Motor neuron (in vitro differentiated cells): ENCODE measurements around the gene TRMT44. TPM values are rescaled to one million over a fixed set of nuclear protein-coding genes. Genes with fewer than 3 reads are reported as not detected.
A peak's percentile ranks its signal among the peaks of the same experiment; 100 is the strongest.

Source experiments
- ATAC-seq, 8 experiments: fragments of 200-7000 bp; cut with Tn5 transposase; replicated peaks in 6 of 8; 2 replicates each; pipeline ENCODE4 v1.8.0; 2021; ENCODE audit warnings: mild to moderate bottlenecking in 8 of 8, moderate library complexity in 8 of 8
- H3K27ac ChIP-seq, 2 donors: fragments of 250-450 bp; sonication (Bioruptor Pico); 2 replicates each; pipeline ENCODE4 v1.9.0; 2021; ENCODE audit warnings: antibody characterized with exemption in 2 of 2, mild to moderate bottlenecking in 2 of 2, moderate library complexity in 1 of 2
- H3K4me1 ChIP-seq, 2 donors: fragments of 250-450 bp; sonication (Bioruptor Pico); replicated peaks in 1 of 2; 2 replicates each; pipeline ENCODE4 v1.6.1; 2021; ENCODE audit warnings: antibody characterized with exemption in 2 of 2, mild to moderate bottlenecking in 2 of 2, moderate library complexity in 1 of 2
- H3K4me3 ChIP-seq, 5 donors: fragments of 250-450 bp; sonication (Bioruptor Pico); 2 replicates each; pipeline ENCODE4 v1.9.0; 2021; ENCODE audit warnings: antibody characterized with exemption in 5 of 5, mild to moderate bottlenecking in 5 of 5, moderate library complexity in 4 of 5
- WGBS, 10 experiments: fragments of 450-650 bp; shearing (Covaris generic); methylation state at CpG; one replicate each; pipeline ENCODE4 v1.0.0; 2022; 5-methylcytosine and 5-hydroxymethylcytosine counted together
- in situ Hi-C, 9 experiments: fragments of 400-800 bp; cut with MboI; loops; one replicate each; pipeline ENCODE4 v1.15.0; 2021; ENCODE audit warnings: low sequenced_read_pairs in 9 of 9, low pct_unique_long_range_greater_than_20kb in 2 of 9; ENCODE audit not compliant: unreplicated experiment in 9 of 9
- total RNA-seq, 8 experiments: library from RNA; unstranded; fragments of 300-600 nt; gene quantifications; 2 replicates each; pipeline versions ENCODE4 v1.2.3 to v1.2.4, GENCODE V29; 2022

TRMT44 gene
- total RNA-seq: 10 to 100 TPM in 4 of 8 experiments, 1 to 10 TPM in 4; 7.9 to 18.4 (median 11.1) TPM

- in situ Hi-C loops: no loop called here
- Histone ChIP-seq H3K4me1 (peaks cover 23 to 34% of the 10 kb centered on the region in 2 donors), H3K27ac (peak within 1 kb of the TSS; percentile 81 to 90), H3K4me3 (peak within 1 kb of the TSS; percentile 84 to 96 (median 89))
- ATAC-seq: peak; percentile 88 to 96 (median 93)
- WGBS, 10 experiments: 0 to 6% (median 0%) methylated on average over 1 to 19 of the region's 60 CpGs; no CpG with 5 or more reads in 3 of the 10 experiments
Measured at GRCh38 chr4:8440492-8441311, at the start of gene TRMT44, which contains the start of gene ACOX3. TRMT44 (plus strand) TSS chr4:8440777; CDS start chr4:8440823, 46 bp downstream. ACOX3 (minus strand) TSS chr4:8440723; CDS start chr4:8416521, 24,202 bp downstream.

- peak overlapping the region in 1 of 2 donors; percentile 49 for H3K27ac ChIP-seq
- in situ Hi-C loops: loop anchor here in 1 of 9 experiments (10.0 kb wide), 1 partner anchor 116 kb away; no protein-coding TSS in a partner anchor
- WGBS, 10 experiments: 0 to 100% (median 43%) methylated on average over 1 to 7 of the region's 7 CpGs; no CpG with 5 or more reads in 1 of the 10 experiments
- H3K4me3 ChIP-seq: no peak overlapping the region
- peaks cover 30 to 42% of the 10 kb centered on the region in 2 donors for H3K4me1 ChIP-seq
- ATAC-seq: no peak
Measured at GRCh38 chr4:8391071-8391470, 49.5 kb upstream of the TRMT44 start.

GRCh38 chr4:8391972-8392371, 48.6 kb upstream of the TRMT44 start:
- in situ Hi-C loops: loop anchor here in 1 of 9 experiments (10.0 kb wide), 1 partner anchor 117 kb away; no protein-coding TSS in a partner anchor
- H3K4me3 ChIP-seq: no peak overlapping the region
- ATAC-seq: peak in 3 of 8 experiments; percentile 29 to 59 (median 45)
- H3K27ac ChIP-seq: peak overlapping the region in 1 of 2 donors; percentile 49
- peaks cover 30 to 42% of the 10 kb centered on the region in 2 donors for H3K4me1 ChIP-seq
- WGBS, 10 experiments: 0 to 100% (median 81%) methylated on average over 1 to 7 of the region's 9 CpGs; no CpG with 5 or more reads in 2 of the 10 experiments

GRCh38 chr4:8392591-8393190, 47.9 kb upstream of the TRMT44 start:
- no peak for ATAC-seq
- 55 to 98% (median 84%) methylated on average over 1 to 13 of the region's 15 CpGs for WGBS, 10 experiments
- Histone ChIP-seq H3K27ac (peak overlapping the region; percentile 30 to 78), H3K4me1 (peaks cover 30 to 42% of the 10 kb centered on the region in 2 donors), H3K4me3 (no peak overlapping the region)
- in situ Hi-C loops: loop anchor here in 1 of 9 experiments (10.0 kb wide), 1 partner anchor 118 kb away; no protein-coding TSS in a partner anchor

GRCh38 chr4:8393593-8394038, 47.0 kb upstream of the TRMT44 start:
- Histone ChIP-seq H3K4me1 (peaks cover 30 to 42% of the 10 kb centered on the region in 2 donors), H3K4me3 (peak overlapping the region in 1 of 5 donors; percentile 1), H3K27ac (peak overlapping the region; percentile 79 to 82)
- WGBS, 10 experiments: 0 to 62% (median 0%) methylated on average over 2 to 6 of the region's 8 CpGs; no CpG with 5 or more reads in 3 of the 10 experiments
- ATAC-seq: peak; percentile 6 to 96 (median 94)
- in situ Hi-C loops: loop anchor here in 1 of 9 experiments (10.0 kb wide), 1 partner anchor 119 kb away; no protein-coding TSS in a partner anchor

GRCh38 chr4:8394061-8394519, 46.5 kb upstream of the TRMT44 start:
- peak; percentile 7 to 58 (median 54) for ATAC-seq
- peak overlapping the region in 1 of 5 donors; percentile 1 for H3K4me3 ChIP-seq
- peaks cover 30 to 42% of the 10 kb centered on the region in 2 donors for H3K4me1 ChIP-seq
- 0 to 20% (median 8%) methylated on average over 1 to 17 of the region's 19 CpGs; no CpG with 5 or more reads in 1 of the 10 experiments for WGBS, 10 experiments
- H3K27ac ChIP-seq: peak overlapping the region; percentile 79 to 82
- in situ Hi-C loops: loop anchor here in 1 of 9 experiments (10.0 kb wide), 1 partner anchor 119 kb away; no protein-coding TSS in a partner anchor

- 70 to 100% (median 85%) methylated on average over 2 to 8 of the region's 12 CpGs; no CpG with 5 or more reads in 4 of the 10 experiments for WGBS, 10 experiments
- peak overlapping the region; percentile 79 to 82 for H3K27ac ChIP-seq
- H3K4me1 ChIP-seq: peaks cover 30 to 42% of the 10 kb centered on the region in 2 donors
- in situ Hi-C loops: loop anchor here in 1 of 9 experiments (10.0 kb wide), 1 partner anchor 120 kb away; no protein-coding TSS in a partner anchor
- H3K4me3 ChIP-seq: no peak overlapping the region
- peak in 3 of 8 experiments; percentile 11 to 14 (median 13) for ATAC-seq
Measured at GRCh38 chr4:8394806-8395205, 45.8 kb upstream of the TRMT44 start.

- no peak for ATAC-seq
- Histone ChIP-seq H3K4me1 (peaks cover 30 to 38% of the 10 kb centered on the region in 2 donors), H3K27ac (peak overlapping the region in 1 of 2 donors; percentile 51), H3K4me3 (no peak overlapping the region)
- in situ Hi-C loops: loop anchor here in 1 of 9 experiments (10.0 kb wide), 1 partner anchor 121 kb away; no protein-coding TSS in a partner anchor
- 92 to 100% (median 97%) methylated on average over 2 to 9 of the region's 12 CpGs; no CpG with 5 or more reads in 5 of the 10 experiments for WGBS, 10 experiments
Measured at GRCh38 chr4:8395504-8396296, 44.9 kb upstream of the TRMT44 start.

- no peak overlapping the region for H3K27ac ChIP-seq
- in situ Hi-C loops: loop anchor here in 1 of 9 experiments (10.0 kb wide), 1 partner anchor 122 kb away; no protein-coding TSS in a partner anchor
- H3K4me3 ChIP-seq: no peak overlapping the region
- peaks cover 26 to 29% of the 10 kb centered on the region in 2 donors for H3K4me1 ChIP-seq
- WGBS, 10 experiments: 79 to 100% (median 96%) methylated on average over 3 to 19 of the region's 27 CpGs
- ATAC-seq: no peak
Measured at GRCh38 chr4:8396762-8397406, 43.7 kb upstream of the TRMT44 start.

- no peak overlapping the region for H3K4me3 ChIP-seq
- in situ Hi-C loops: loop anchor here in 1 of 9 experiments (10.0 kb wide), 1 partner anchor 124 kb away; no protein-coding TSS in a partner anchor
- peaks cover 24 to 30% of the 10 kb centered on the region in 2 donors for H3K4me1 ChIP-seq
- H3K27ac ChIP-seq: no peak overlapping the region
- ATAC-seq: no peak
- 84 to 100% (median 98%) methylated on average over 1 to 9 of the region's 9 CpGs; no CpG with 5 or more reads in 1 of the 10 experiments for WGBS, 10 experiments
Measured at GRCh38 chr4:8398347-8398746, 42.2 kb upstream of the TRMT44 start.

- WGBS, 10 experiments: 87 to 100% (median 100%) methylated on average over 1 to 5 of the region's 15 CpGs; no CpG with 5 or more reads in 7 of the 10 experiments
- in situ Hi-C loops: loop anchor here in 1 of 9 experiments (10.0 kb wide), 1 partner anchor 124 kb away; no protein-coding TSS in a partner anchor
- Histone ChIP-seq H3K27ac (no peak overlapping the region), H3K4me1 (peaks cover 14 to 24% of the 10 kb centered on the region in 2 donors), H3K4me3 (no peak overlapping the region)
- ATAC-seq: no peak
Measured at GRCh38 chr4:8399298-8399697, 41.3 kb upstream of the TRMT44 start.
